Stimulated activated naive CD4-positive, alpha-beta T cell (primary cell): ENCODE measurements around the gene VAV3.
"Not testable (repeated sequence)": the region's sequence is repeated elsewhere in the genome, so short reads cannot be mapped to it uniquely, and the experiment has no call there.

Experiments used
- DNase-seq, 6 experiments: peaks; one replicate each; lab custom pipeline; 2025; lab: John Stamatoyannopoulos, UW

VAV3 gene

DNA sequence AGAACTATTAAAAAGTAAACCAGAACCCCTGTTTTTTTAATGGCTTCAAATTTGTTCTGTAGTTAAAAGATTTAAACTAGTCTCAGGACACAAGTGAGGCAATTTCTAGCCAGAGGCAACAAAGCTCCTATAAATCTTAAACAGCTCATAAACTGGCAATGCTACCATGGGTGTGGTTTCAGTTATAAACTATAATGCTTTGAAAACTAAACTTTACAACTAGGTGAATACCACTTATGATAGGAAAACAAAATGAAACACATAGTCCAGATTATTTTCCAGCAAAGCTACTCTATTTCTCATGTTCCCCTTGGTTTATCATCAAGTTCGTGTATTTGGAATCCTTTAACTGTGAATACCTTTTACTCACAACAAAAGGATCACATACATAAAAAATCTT is 282.5 kb downstream of the VAV3 start:
- DNase-seq = no peak

- DNase-seq = no peak
Observed at GRCh38 chr1:107681001-107681479, 283.9 kb downstream of the VAV3 start.

DNA sequence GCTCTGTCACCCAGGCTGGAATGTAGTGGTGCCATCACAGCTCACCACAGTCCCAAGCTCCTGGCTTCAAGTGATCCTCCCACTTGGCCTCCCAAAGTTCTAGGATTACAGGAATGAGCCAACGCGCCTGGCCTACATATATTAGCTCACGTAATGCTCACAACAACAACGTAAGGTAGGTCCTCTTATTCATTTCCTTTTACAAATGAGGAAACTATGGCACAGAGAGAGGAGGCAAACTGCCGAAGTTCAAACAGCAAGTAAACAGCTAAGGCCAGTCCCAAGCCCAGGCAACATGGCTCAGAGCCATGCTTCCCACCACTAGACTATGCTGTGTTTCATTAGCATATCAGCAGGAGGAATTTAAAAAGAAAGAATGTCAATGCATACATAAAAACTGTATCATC is 284.4 kb downstream of the VAV3 start:
- DNase-seq = no peak

GRCh38 chr1:107679411-107679953 is 285.5 kb downstream of the VAV3 start:
- DNase-seq = no peak

DNA sequence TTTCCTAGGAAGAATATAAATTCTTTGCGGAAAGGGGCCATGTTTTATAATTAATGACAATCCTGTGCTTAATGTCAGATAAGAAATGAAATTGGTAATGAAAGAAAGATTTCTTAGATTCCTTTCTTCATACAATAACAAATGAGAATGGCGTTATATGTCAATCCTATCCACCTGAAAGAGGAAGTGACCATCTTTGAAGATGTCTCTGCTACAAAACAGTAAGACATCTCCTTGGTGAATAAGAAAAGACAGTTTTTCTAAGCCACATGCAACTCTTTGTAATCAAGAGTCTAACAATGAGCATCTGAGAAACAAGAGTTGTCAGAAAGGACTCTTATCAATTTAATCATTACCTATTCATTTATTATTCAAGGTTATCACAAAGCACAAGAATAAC is 286.0 kb downstream of the VAV3 start:
- DNase-seq = no peak

DNA sequence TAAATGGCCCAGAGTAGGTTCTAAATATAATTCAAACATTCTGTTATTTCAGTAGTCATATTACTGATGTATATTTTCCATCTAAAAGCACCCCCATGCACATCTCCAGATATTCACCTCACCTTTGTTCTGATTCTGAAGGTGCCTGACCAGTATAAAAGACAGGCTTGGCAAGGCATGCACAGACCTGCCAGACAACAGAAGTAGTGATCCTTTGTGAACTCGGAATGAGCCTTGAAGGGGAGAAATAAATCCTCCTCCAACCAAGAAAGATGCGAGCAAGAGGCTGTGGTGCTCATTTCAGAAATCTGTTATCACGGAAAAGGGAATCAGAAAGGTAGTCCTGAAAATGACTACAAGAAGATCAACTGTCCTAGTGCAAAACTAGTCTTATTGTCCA is 287.3 kb downstream of the VAV3 start:
- no peak for DNase-seq

DNA sequence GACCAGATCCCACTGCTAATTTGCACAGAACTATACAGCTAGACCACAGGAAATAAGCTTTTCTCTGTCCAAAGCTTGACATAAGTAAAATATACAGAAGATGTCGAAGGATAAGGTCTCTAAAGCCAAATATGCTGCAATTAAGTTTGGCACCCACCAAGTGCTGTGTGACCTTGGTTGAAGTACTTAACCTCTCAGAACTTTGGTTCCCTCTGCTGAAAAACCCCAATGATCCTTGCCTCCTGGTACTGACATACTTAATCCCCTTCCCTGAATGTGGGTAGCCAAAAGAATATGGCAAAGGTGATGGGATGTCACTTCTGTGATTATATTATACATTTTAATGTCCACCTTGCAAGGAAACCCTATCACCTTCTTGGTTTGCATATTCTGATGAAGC is 290.5 kb downstream of the VAV3 start:
- DNase-seq = no peak

DNA sequence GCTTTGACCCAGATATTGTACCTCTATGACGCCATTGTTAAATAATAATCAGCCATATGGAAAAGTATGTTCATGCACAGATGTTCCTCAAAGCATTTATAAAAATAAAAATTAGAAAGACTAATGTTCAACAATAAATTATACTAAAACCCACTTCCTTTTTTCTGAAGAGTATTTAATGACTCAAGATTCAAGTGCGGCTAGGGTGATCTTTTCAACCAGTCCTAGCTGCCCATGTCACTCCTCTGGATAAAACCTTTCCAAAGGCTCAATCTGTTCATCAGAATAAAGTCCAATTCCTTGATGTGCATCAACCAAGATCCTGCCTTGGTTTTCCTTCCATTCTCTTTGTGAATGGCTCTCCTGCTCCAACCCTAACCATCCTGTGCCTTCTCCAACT is 292.0 kb downstream of the VAV3 start:
- DNase-seq = no peak

- DNase-seq = no peak
Observed at GRCh38 chr1:107670397-107671040, 294.5 kb downstream of the VAV3 start.

DNA sequence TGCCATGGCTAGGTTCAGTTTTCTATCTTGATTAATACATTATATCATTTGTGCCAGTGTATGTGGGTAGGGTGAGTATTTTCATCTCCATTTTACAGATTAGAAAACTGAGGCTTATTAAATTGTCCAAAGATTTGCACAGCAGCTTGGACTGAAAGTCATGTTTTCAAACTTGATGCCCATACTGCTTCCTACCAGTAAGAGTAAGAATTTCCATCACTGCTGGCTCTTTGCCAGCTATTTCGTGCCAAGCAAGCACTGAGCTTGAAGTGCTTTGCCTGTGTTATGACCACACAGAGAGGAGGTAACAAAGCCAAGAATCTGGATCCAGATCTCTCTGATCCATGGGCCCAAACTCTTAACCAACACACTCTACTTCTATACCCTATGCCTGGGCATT is 295.0 kb downstream of the VAV3 start:
- no peak for DNase-seq

- DNase-seq = no peak
Observed at GRCh38 chr1:107668762-107669161, 296.2 kb downstream of the VAV3 start.

GRCh38 chr1:107666493-107666892 is 298.5 kb downstream of the VAV3 start:
- DNase-seq = no peak

GRCh38 chr1:107664982-107665925 is 299.7 kb downstream of the VAV3 start:
- DNase-seq = no peak

GRCh38 chr1:107662971-107663370 is 302.0 kb downstream of the VAV3 start:
- no peak for DNase-seq

- no peak for DNase-seq
Observed at GRCh38 chr1:107661158-107661557, 303.8 kb downstream of the VAV3 start.

DNA sequence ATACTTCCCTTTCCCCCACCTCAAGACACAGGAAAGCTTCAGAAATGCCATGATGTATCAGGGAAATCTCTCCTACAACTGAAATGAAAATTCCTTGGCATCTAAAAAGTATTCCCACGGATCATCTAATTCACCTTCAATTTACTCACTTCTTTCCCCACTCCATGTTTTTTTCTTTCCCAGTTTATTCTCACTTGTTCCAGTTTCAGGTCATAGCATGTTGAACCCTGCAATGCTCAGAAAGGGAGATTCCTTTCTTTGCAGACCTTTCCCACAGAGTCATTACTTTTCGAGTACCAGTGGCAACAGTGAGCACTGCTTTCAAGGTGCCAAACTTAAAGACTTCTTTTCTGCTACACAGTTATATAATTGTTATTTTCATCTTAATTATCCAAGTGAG is 305.0 kb downstream of the VAV3 start:
- DNase-seq = no peak

DNA sequence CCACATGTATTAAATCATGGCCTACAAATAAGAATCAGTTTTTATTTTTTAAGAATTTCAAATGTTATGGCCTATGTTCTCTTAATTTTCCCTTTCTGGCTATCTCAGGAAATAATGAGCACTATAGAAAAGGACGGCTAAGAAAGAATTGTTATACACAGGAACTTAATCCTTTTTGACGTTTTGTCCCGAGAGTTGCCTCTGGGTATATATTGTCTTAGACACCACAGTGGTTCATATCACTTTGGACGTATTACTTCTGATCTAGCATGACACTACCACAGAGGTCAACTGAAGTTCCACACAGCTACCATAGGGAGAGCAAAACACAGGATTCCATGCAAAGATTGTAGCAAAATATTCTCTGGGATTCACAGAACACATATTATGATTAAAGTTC is 307.6 kb downstream of the VAV3 start:
- DNase-seq = no peak

DNA sequence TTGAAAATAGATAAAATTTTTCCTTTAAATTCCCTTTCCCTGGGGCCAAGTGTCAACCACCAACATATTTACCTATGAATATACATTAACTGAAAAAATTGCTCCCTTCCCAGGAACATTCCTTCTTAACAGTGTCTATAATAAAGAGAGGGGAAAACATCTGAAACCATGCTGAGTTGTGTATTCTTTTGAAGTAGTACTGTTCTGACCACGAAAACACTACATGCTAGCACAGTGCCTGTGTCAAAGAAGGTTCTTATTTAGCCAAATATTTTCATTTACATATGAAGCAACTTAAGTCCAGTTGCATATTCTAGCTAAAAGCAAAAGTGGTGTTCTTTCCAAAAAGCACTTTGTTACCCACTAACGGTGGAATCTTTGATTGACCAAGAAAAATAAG is 311.2 kb downstream of the VAV3 start:
- DNase-seq = no peak

GRCh38 chr1:107653005-107653404 is 312.0 kb downstream of the VAV3 start:
- DNase-seq = no peak

GRCh38 chr1:107650825-107651224 is 314.2 kb downstream of the VAV3 start:
- DNase-seq = not testable (repeated sequence)

DNA sequence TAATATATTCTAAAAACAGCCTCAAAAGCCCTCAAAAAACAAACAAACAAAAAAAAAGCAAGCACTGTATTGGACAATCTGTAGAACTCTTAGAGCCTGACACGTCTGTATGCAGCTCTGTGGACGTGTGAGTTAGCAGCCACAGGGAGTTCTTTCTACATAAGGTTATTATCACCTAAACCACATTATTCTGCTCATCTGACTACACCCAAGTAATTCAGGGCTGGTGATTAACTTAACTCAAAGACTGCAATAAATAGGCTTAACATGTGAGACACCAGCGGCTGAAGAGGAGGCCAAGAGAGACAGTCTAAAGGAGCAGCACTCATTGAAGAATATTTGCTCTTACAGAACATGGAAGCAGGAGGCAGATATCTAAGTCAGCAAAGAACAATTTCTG is 316.0 kb downstream of the VAV3 start:
- no peak for DNase-seq

- DNase-seq = no peak
Observed at GRCh38 chr1:107648071-107648470, 316.9 kb downstream of the VAV3 start.

DNA sequence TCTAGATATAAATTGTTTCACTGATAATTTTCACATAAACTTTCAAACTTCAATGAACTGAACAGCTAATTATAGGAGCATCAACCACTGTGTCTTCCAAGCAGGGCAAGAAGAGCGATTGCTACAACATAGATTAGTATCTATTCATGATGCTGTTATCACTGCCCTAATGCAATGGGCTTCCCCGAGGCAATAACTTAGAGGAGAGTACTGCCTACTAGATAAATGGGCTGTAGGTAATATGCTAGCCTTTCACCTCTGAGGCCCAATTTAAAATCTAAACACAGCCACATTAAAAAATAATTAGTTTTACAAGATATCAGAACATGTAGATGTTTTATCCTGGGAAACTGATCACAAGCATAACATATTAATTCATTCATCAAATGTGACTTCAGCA is 318.0 kb downstream of the VAV3 start:
- no peak for DNase-seq
